Mucosa of descending colon (tissue), 3 donors: ENCODE data around the gene CHRD. TPM values are rescaled to one million over a fixed set of nuclear protein-coding genes. Genes with fewer than 3 reads are reported as not detected.

Source experiments
- ATAC-seq: fragments of 200-7000 bp; cut with Tn5 transposase; one replicate; pipeline ENCODE4 v1.9.1; 2020; ENCODE audit warnings: mild to moderate bottlenecking, moderate library complexity
- DNase-seq, 3 donors: peaks; one replicate each; pipeline ENCODE4 v3.0.0-alpha.2; 2020
- H3K36me3 ChIP-seq: fragments of 200-600 bp; one replicate; pipeline ENCODE4 v1.8.0; 2021; ENCODE audit warnings: low read depth, mild to moderate bottlenecking
- H3K4me1 ChIP-seq: fragments of 200-600 bp; one replicate; pipeline ENCODE4 v1.8.0; 2021; ENCODE audit warnings: low read depth, mild to moderate bottlenecking
- H3K4me3 ChIP-seq: fragments of 200-600 bp; one replicate; pipeline ENCODE4 v1.8.0; 2021; ENCODE audit warnings: mild to moderate bottlenecking
- H3K9me3 ChIP-seq: fragments of 200-600 bp; one replicate; pipeline ENCODE4 v1.8.0; 2021; ENCODE audit warnings: mild to moderate bottlenecking
- CTCF ChIP-seq: fragments of 200-600 bp; IDR thresholded peaks from one replicate; pipeline ENCODE4 v1.8.0; 2022; ENCODE audit warnings: antibody characterized with exemption, mild to moderate bottlenecking
- intact Hi-C, 2 donors: fragments of 100-400 bp; cut with DNase I in 1 of 2; cut with micrococcal nuclease in 1 of 2; formaldehyde crosslinking; loops; one replicate each; pipeline versions ENCODE4 v1.11.0 to v1.11.1; 2022; cut with DNase I, micrococcal nuclease
- total RNA-seq, 3 donors: library from RNA; stranded (reverse); fragmentation: NEBNext Ultra II Directional in 2 of 3; extraction: Animal tissue kit (Norgen Biotek cat#: 25700) in 2 of 3; gene quantifications; one replicate each; pipeline versions ENCODE4 v1.2.1 to v1.2.4, GENCODE V29; 2021 to 2023
- donor health status: DM: no; HTN: no; CAD: no; lungs with moderate emphysema.
- donor health status: DM: no; HTN: no; CAD: no.
- donor health status: DM: no; HTN: yes; CAD: no.

Gene CHRD
- total RNA-seq, 3 donors from 2014 or later, result 1.1 to 8.7 (median 2.8) TPM

GRCh38 chr3:184439096-184439495 lies 59.2 kb downstream of the CHRD start:
- ATAC-seq (no peak), DNase-seq (no peak)
- no peaks in the 10 kb centered on the region for H3K4me1 ChIP-seq
- no peaks in the 10 kb centered on the region for H3K36me3 ChIP-seq
- no peaks in the 10 kb centered on the region for H3K9me3 ChIP-seq
- no peak for TF ChIP-seq CTCF
- intact Hi-C loops, result no loop called here
- no peak overlapping the region for H3K4me3 ChIP-seq

Other genes starting within 250 kb of the CHRD start
- 10 to 100 TPM; 41.4 to 48.6 (median 47.0) TPM for gene EIF2B5, start 244.7 kb upstream of the CHRD start, total RNA-seq
- gene DVL3, start 224.7 kb upstream of the CHRD start, total RNA-seq, result 100 to 1,000 TPM in 1 of 3 donors, 10 to 100 TPM in 2; 63.3 to 104 (median 69.1) TPM
- gene AP2M1, start 205.2 kb upstream of the CHRD start, total RNA-seq, result 100 to 1,000 TPM; 215 to 297 (median 227) TPM
- gene ABCF3, start 193.9 kb upstream of the CHRD start, total RNA-seq, result 10 to 100 TPM; 60.7 to 79.7 (median 72.3) TPM
- 1 to 10 TPM in 2 of 3 donors, under 1 TPM in 1; 0.60 to 2.9 (median 2.6) TPM for gene VWA5B2, start 150.5 kb upstream of the CHRD start, total RNA-seq
- gene ALG3, start 131.1 kb upstream of the CHRD start, total RNA-seq, result 10 to 100 TPM; 30.8 to 39.9 (median 34.5) TPM
- 1 to 10 TPM; 2.8 to 5.0 (median 3.2) TPM for gene EEF1AKMT4, start 130.4 kb upstream of the CHRD start, total RNA-seq
- under 1 TPM in 1 of 3 donors, not detected in 2; 0.95 TPM for gene CAMK2N2, start 118.5 kb upstream of the CHRD start, total RNA-seq
- 1 to 10 TPM in 1 of 3 donors, under 1 TPM in 1, not detected in 1; 0.19 to 2.2 TPM for gene ECE2, start 104.0 kb upstream of the CHRD start, total RNA-seq
- 100 to 1,000 TPM; 160 to 223 (median 176) TPM for gene PSMD2, start 80.8 kb upstream of the CHRD start, total RNA-seq
- gene EIF4G1, start 65.4 kb upstream of the CHRD start, total RNA-seq, result 100 to 1,000 TPM; 256 to 305 (median 267) TPM
- 10 to 100 TPM; 14.1 to 29.8 (median 16.4) TPM for gene FAM131A, start 42.5 kb upstream of the CHRD start, total RNA-seq
- gene CLCN2, start 18.4 kb upstream of the CHRD start, total RNA-seq, result 100 to 1,000 TPM in 1 of 3 donors, 10 to 100 TPM in 2; 31.1 to 105 (median 72.0) TPM
- 100 to 1,000 TPM in 1 of 3 donors, 10 to 100 TPM in 2; 87.8 to 126 (median 90.1) TPM for gene POLR2H, start 18.3 kb upstream of the CHRD start, total RNA-seq
- under 1 TPM in 2 of 3 donors, not detected in 1; 0.14 to 0.63 TPM for gene THPO, start 1.8 kb upstream of the CHRD start, total RNA-seq
- gene EPHB3, start 181.7 kb downstream of the CHRD start, total RNA-seq, result 10 to 100 TPM; 14.1 to 57.2 (median 33.6) TPM